ENCODE measurements around the gene SCN2A. TPM values are rescaled to one million over a fixed set of nuclear protein-coding genes. Genes with fewer than 3 reads are reported as not detected.

The SCN2A gene
- total and polyA plus RNA-seq, 2 of the 4 experiments (the other 2 are of a cell fraction) = 0.24 to 0.54 TPM

GRCh38 chr2:165361514-165361913, 122.3 kb downstream of the SCN2A start:
- CTCF ChIA-PET = no interaction called here
- Histone ChIP-seq H2AK9ac (replicated peaks; ENCODE audit: low read depth, low read length, poor library complexity) (no peak overlapping the region), H3K4me3 (ENCODE audit: insufficient read depth, low read depth, low read length) (no peak overlapping the region), H2BK15ac (ENCODE audit: low read depth, low read length) (no peak overlapping the region), H2BK120ac (ENCODE audit: low read depth, low read length) (no peak overlapping the region), H3K56ac (ENCODE audit: extremely low read depth, insufficient read depth, low read length) (no peak overlapping the region), H2AK5ac (ENCODE audit: low read depth, low read length) (no peak overlapping the region), H3K27me3 (ENCODE audit: control insufficient read depth, insufficient read depth, low read length) (no peaks in the 10 kb centered on the region), H4K8ac (ENCODE audit: low read depth in 2 of 2, low read length in 2 of 2) (no peak overlapping the region), H4K91ac (ENCODE audit: insufficient read depth, low read depth, low read length) (no peak overlapping the region), H3K4me1 (ENCODE audit: control insufficient read depth, insufficient read depth, low read length) (no peaks in the 10 kb centered on the region), H3K9me3 (ENCODE audit: control insufficient read depth, insufficient read depth, low read length) (no peaks in the 10 kb centered on the region), H3K4me2 (ENCODE audit: low read depth, low read length) (no peak overlapping the region), H3K36me3 (ENCODE audit: control insufficient read depth, insufficient read depth, low read length) (no peaks in the 10 kb centered on the region), H3K23ac (ENCODE audit: low read depth, low read length) (no peak overlapping the region), H3K14ac (replicated peaks; ENCODE audit: low read depth, low read length) (no peak overlapping the region), H3K18ac (ENCODE audit: low read depth, low read length) (no peak overlapping the region), H3K4ac (ENCODE audit: low read depth, low read length) (no peak overlapping the region), H2BK20ac (ENCODE audit: low read depth, low read length) (no peak overlapping the region), H3K9me1 (ENCODE audit: insufficient read depth, low read length) (no peaks in the 10 kb centered on the region), H4K20me1 (ENCODE audit: insufficient read depth, low read length) (no peaks in the 10 kb centered on the region), H3K27ac (ENCODE audit: insufficient read depth, low read length) (no peak overlapping the region), H2BK5ac (ENCODE audit: low read depth, low read length, poor library complexity, severe bottlenecking) (no peak overlapping the region), H3K9ac (ENCODE audit: low read depth, low read length) (no peak overlapping the region), H2AFZ (replicated peaks; ENCODE audit: low read length, poor library complexity) (no peak overlapping the region), H4K5ac (ENCODE audit: low read depth, low read length) (no peak overlapping the region), H3K79me1 (ENCODE audit: low read depth in 1 of 2, low read length in 2 of 2) (no peaks in the 10 kb centered on the region)
- in situ Hi-C loops (cut with MboI; ENCODE audit: low sequenced_read_pairs) (no loop called here), dilution Hi-C loops (cut with HindIII; ENCODE audit: low sequenced_read_pairs, unreplicated experiment) (no loop called here), intact Hi-C loops (cut with micrococcal nuclease) (no loop called here)
- DNase-seq (no peak), ATAC-seq (ENCODE audit: low read depth) (no peak)
- no CpG with 5 or more reads among the region's 4 CpGs for WGBS, 2 experiments (ENCODE audit: extremely low coverage in 2 of 2, insufficient read length in 1 of 2)
- TF ChIP-seq ELK1 (IDR thresholded peaks at IDR 0.05; ENCODE audit: borderline replicate concordance, low read depth, low read length) = no peak
- no peak for TF ChIP-seq POLR2A (IDR thresholded peaks at IDR 0.05; ENCODE audit: low read depth, low read length)
- TF ChIP-seq RAD21 (IDR thresholded peaks at IDR 0.05; ENCODE audit: low read length) = no peak
- no peak for TF ChIP-seq SMC3 (IDR thresholded peaks at IDR 0.05; ENCODE audit: low read depth, low read length)
- no peak for TF ChIP-seq RCOR1 (IDR thresholded peaks at IDR 0.05; ENCODE audit: insufficient replicate concordance, low read length)
- no peak for TF ChIP-seq CHD1 (IDR thresholded peaks at IDR 0.05; ENCODE audit: low read depth, low read length)
- TF ChIP-seq MXI1 (IDR thresholded peaks at IDR 0.05; ENCODE audit: borderline replicate concordance, low read depth, low read length) = no peak
- no peak for TF ChIP-seq MAZ (IDR thresholded peaks at IDR 0.05; ENCODE audit: borderline replicate concordance, low read depth, low read length)
- TF ChIP-seq BHLHE40 (IDR thresholded peaks at IDR 0.05; ENCODE audit: low read depth, low read length) = no peak
- no peak for TF ChIP-seq RFX5 (IDR thresholded peaks at IDR 0.05; ENCODE audit: low read depth, low read length)
- no peak for TF ChIP-seq CEBPB (IDR thresholded peaks at IDR 0.05; ENCODE audit: low read depth, low read length)
- no peak for TF ChIP-seq USF2 (IDR thresholded peaks at IDR 0.05; ENCODE audit: low read depth, low read length)
- TF ChIP-seq MAFK (IDR thresholded peaks at IDR 0.05; ENCODE audit: low read depth, low read length) = no peak
- TF ChIP-seq FOS (IDR thresholded peaks at IDR 0.05; ENCODE audit: low read depth, low read length) = no peak
- no peak for TF ChIP-seq CTCF (conservative IDR thresholded peaks at IDR 0.05; ENCODE audit: low read depth, low read length)
- no peak for TF ChIP-seq NFE2L2 (IDR thresholded peaks at IDR 0.05; ENCODE audit: low read depth, low read length)
- no TSS peak for BruUV-seq (replicated peaks)
- POLR2A ChIA-PET (ENCODE audit: unreplicated experiment) = no interaction called here
